IPS-11a (cell line): ENCODE results near the gene SERTAD3.
"Not testable (repeated sequence)": the region's sequence is repeated elsewhere in the genome, so short reads cannot be mapped to it uniquely, and the experiment has no call there.

ENCODE experiments used
- H3K4me3 ChIP-seq: one replicate; pipeline ENCODE4 v1.5.1; 2013; ENCODE audit warnings: low read depth, low read length, control low read depth

SERTAD3 gene

GRCh38 chr19:40411958-40412499, 32.1 kb downstream of the SERTAD3 start:
- H3K4me3 ChIP-seq: no peak overlapping the region

- H3K4me3 ChIP-seq: no peak overlapping the region
Measured at GRCh38 chr19:40411125-40411842, 32.9 kb downstream of the SERTAD3 start.

- H3K4me3 ChIP-seq: no peak overlapping the region
Measured at GRCh38 chr19:40410030-40410389, 34.1 kb downstream of the SERTAD3 start.

- not testable (repeated sequence) for H3K4me3 ChIP-seq
Measured at GRCh38 chr19:40408598-40408925, 35.6 kb downstream of the SERTAD3 start.

GRCh38 chr19:40407714-40408597, 36.2 kb downstream of the SERTAD3 start:
- no peak overlapping the region for H3K4me3 ChIP-seq

GRCh38 chr19:40403262-40403984, 40.7 kb downstream of the SERTAD3 start:
- H3K4me3 ChIP-seq: peak overlapping the region; percentile 39

GRCh38 chr19:40400559-40400958, 43.6 kb downstream of the SERTAD3 start:
- H3K4me3 ChIP-seq: no peak overlapping the region

GRCh38 chr19:40398417-40399131, 45.6 kb downstream of the SERTAD3 start:
- no peak overlapping the region for H3K4me3 ChIP-seq

- H3K4me3 ChIP-seq: no peak overlapping the region
Measured at GRCh38 chr19:40397568-40397906, 46.6 kb downstream of the SERTAD3 start.

GRCh38 chr19:40396886-40397567, 47.1 kb downstream of the SERTAD3 start:
- no peak overlapping the region for H3K4me3 ChIP-seq

GRCh38 chr19:40395956-40396355, 48.2 kb downstream of the SERTAD3 start:
- H3K4me3 ChIP-seq: no peak overlapping the region

- no peak overlapping the region for H3K4me3 ChIP-seq
Measured at GRCh38 chr19:40394816-40395210, 49.3 kb downstream of the SERTAD3 start.

- H3K4me3 ChIP-seq: no peak overlapping the region
Measured at GRCh38 chr19:40393894-40394815, 50.0 kb downstream of the SERTAD3 start.

- H3K4me3 ChIP-seq: no peak overlapping the region
Measured at GRCh38 chr19:40392894-40393517, 51.1 kb downstream of the SERTAD3 start.

GRCh38 chr19:40392123-40392522, 52.0 kb downstream of the SERTAD3 start:
- no peak overlapping the region for H3K4me3 ChIP-seq
